NB4 (cell line): ENCODE results near the gene FMR1NB.

Source experiments
- POLR2A ChIP-seq: IDR thresholded peaks from 2 replicates; pipeline ENCODE4 v1.6.1; 2011; ENCODE audit warnings: mild to moderate bottlenecking; ENCODE audit not compliant: insufficient read length; ENCODE audit errors: extremely low read depth
- TF ChIP-seq, protein P1 (sequence below): IDR thresholded peaks from one replicate; pipeline ENCODE4 v1.5.1; 2012; ENCODE audit warnings: low read depth, low read length
- TF ChIP-seq, protein P2 (sequence below): IDR thresholded peaks from 2 replicates; pipeline ENCODE4 v1.6.1; 2011; ENCODE audit warnings: low read depth, low read length

DNA sequence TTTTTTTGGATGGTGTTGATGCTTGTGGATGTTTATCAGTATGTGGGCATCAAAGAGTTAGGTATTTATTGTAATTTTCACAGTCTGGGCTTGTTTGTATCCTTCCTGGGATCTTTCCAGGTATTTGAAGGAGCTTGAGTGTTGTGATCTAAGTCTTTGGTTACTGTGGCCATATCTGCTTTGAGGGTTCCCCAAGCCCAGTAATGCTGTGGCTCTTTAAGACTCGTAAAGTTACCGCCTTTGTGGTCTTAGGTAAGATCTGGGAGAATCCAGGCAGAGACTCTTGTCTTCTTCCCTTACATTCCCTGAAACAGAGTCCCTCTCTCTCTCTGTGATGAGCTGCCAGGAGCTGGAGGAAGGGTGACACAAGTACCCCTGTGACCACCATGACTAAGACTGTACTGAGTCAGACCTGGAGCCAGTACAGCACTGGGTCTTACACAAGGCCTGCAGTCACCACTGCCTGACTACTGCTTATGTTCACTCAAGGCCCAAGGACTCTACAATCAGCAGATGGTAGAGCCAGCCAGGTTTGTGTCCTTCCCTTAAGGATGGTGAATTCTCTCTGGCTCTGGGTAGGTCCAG, 62.2 kb downstream of the FMR1NB start:
- TF ChIP-seq, protein P1, sequence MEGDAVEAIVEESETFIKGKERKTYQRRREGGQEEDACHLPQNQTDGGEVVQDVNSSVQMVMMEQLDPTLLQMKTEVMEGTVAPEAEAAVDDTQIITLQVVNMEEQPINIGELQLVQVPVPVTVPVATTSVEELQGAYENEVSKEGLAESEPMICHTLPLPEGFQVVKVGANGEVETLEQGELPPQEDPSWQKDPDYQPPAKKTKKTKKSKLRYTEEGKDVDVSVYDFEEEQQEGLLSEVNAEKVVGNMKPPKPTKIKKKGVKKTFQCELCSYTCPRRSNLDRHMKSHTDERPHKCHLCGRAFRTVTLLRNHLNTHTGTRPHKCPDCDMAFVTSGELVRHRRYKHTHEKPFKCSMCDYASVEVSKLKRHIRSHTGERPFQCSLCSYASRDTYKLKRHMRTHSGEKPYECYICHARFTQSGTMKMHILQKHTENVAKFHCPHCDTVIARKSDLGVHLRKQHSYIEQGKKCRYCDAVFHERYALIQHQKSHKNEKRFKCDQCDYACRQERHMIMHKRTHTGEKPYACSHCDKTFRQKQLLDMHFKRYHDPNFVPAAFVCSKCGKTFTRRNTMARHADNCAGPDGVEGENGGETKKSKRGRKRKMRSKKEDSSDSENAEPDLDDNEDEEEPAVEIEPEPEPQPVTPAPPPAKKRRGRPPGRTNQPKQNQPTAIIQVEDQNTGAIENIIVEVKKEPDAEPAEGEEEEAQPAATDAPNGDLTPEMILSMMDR, result no peak
- no peak for TF ChIP-seq POLR2A
- TF ChIP-seq, protein P2, sequence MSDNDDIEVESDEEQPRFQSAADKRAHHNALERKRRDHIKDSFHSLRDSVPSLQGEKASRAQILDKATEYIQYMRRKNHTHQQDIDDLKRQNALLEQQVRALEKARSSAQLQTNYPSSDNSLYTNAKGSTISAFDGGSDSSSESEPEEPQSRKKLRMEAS, result no peak
